Skeletal muscle satellite cell (primary cell): Measurements from ENCODE around the gene EFCAB14.
"Not testable (repeated sequence)": the region's sequence is repeated elsewhere in the genome, so short reads cannot be mapped to it uniquely, and the experiment has no call there.

Source experiments
- H3K27me3 ChIP-seq: 2 replicates; pipeline ENCODE4 v1.7.0; 2013; ENCODE audit warnings: low read length; ENCODE audit not compliant: control insufficient read depth, insufficient read depth
- H3K36me3 ChIP-seq: 2 replicates; pipeline ENCODE4 v1.7.0; 2013; ENCODE audit warnings: mild to moderate bottlenecking, control low read depth, low read length; ENCODE audit not compliant: insufficient read depth
- H3K4me1 ChIP-seq: 2 replicates; pipeline ENCODE4 v1.7.0; 2013; ENCODE audit warnings: low read length; ENCODE audit not compliant: control insufficient read depth, insufficient read depth
- H3K4me2 ChIP-seq: 2 replicates; pipeline ENCODE4 v1.7.0; 2013; ENCODE audit warnings: mild to moderate bottlenecking, low read length
- H3K4me3 ChIP-seq: 2 replicates; pipeline ENCODE4 v1.7.0; 2013; ENCODE audit warnings: low read length
- H3K9ac ChIP-seq: 2 replicates; pipeline ENCODE4 v1.7.0; 2013; ENCODE audit warnings: mild to moderate bottlenecking, low read depth, low read length, moderate library complexity
- H3K9me3 ChIP-seq: replicated peaks from 2 replicates; pipeline ENCODE4 v1.7.0; 2013; ENCODE audit warnings: mild to moderate bottlenecking, control low read depth, low read length

Gene EFCAB14

GRCh38 chr1:46721204-46721603 lies 2.3 kb upstream of the EFCAB14 start:
- H3K9ac ChIP-seq = no peak overlapping the region
- H3K4me2 ChIP-seq = no peak overlapping the region
- H3K36me3 ChIP-seq = no peaks in the 10 kb centered on the region
- H3K9me3 ChIP-seq = no peaks in the 10 kb centered on the region
- H3K27me3 ChIP-seq = peaks cover 18% of the 10 kb centered on the region
- H3K4me1 ChIP-seq = peaks cover 28% of the 10 kb centered on the region
- H3K4me3 ChIP-seq = no peak overlapping the region

- not testable (repeated sequence) for H3K9me3 ChIP-seq, H3K4me3 ChIP-seq, H3K36me3 ChIP-seq, H3K4me2 ChIP-seq, H3K9ac ChIP-seq
- Histone ChIP-seq H3K27me3 (peaks cover 18% of the 10 kb centered on the region), H3K4me1 (peaks cover 24% of the 10 kb centered on the region)
Measured at GRCh38 chr1:46720319-46720718, 1.4 kb upstream of the EFCAB14 start.

DNA sequence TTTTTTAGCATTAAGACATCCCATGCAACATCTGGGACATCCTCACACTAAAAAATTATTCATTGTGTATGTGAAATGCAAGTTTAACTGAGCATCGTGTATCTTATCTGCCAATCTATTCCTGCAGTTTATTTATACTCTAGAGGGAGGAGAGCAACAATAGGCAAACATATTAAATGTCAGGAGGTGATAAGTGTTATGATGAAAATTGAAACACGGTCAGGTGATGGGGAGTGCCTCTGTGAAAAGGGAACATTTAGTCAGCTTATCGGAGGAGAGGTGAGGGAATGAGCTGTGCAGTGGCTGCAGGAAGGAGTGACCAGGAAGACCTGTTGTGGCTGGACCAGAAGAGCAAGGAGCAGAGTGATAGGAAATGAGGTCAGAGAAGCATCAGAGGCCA lies 775 bp upstream of the EFCAB14 start:
- H3K36me3 ChIP-seq = peaks cover 9% of the 10 kb centered on the region
- H3K9me3 ChIP-seq = no peaks in the 10 kb centered on the region
- H3K27me3 ChIP-seq = peaks cover 18% of the 10 kb centered on the region
- peak overlapping the region; percentile 96 for H3K9ac ChIP-seq
- H3K4me3 ChIP-seq = peak overlapping the region; percentile 78
- peak overlapping the region; percentile 99 for H3K4me2 ChIP-seq
- H3K4me1 ChIP-seq = peaks cover 24% of the 10 kb centered on the region

- Histone ChIP-seq H3K4me3 (peak overlapping the region; percentile 78), H3K4me1 (peaks cover 24% of the 10 kb centered on the region), H3K9me3 (no peaks in the 10 kb centered on the region), H3K9ac (peak overlapping the region; percentile 96), H3K27me3 (peaks cover 12% of the 10 kb centered on the region), H3K36me3 (peaks cover 22% of the 10 kb centered on the region), H3K4me2 (peak overlapping the region; percentile 99)
Measured at GRCh38 chr1:46718340-46718726, 581 bp downstream of the EFCAB14 start.

DNA sequence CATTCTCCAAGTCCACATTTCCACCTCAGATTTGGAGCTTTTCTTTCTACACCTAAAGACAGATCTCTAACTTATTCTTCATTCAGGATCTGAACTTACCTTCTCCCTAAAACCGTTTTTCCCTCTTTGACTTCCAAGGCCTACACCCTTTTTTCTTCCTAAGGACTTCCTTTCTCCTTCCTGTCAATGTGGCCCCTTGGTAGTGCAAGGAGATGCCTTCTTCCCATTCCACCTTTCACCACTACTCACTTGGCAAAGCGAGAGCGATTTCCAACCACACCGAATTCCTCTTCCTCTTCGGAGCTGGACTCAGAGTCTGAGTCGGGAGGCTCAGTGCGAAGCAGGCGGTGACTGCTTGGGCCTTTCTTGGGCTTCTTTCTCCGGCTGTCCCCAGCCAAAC lies 1.3 kb downstream of the EFCAB14 start:
- peaks cover 24% of the 10 kb centered on the region for H3K4me1 ChIP-seq
- H3K27me3 ChIP-seq = peaks cover 8% of the 10 kb centered on the region
- H3K36me3 ChIP-seq = peaks cover 27% of the 10 kb centered on the region
- H3K4me2 ChIP-seq = peak overlapping the region; percentile 99
- no peaks in the 10 kb centered on the region for H3K9me3 ChIP-seq
- peak overlapping the region; percentile 78 for H3K4me3 ChIP-seq
- peak overlapping the region; percentile 96 for H3K9ac ChIP-seq

DNA sequence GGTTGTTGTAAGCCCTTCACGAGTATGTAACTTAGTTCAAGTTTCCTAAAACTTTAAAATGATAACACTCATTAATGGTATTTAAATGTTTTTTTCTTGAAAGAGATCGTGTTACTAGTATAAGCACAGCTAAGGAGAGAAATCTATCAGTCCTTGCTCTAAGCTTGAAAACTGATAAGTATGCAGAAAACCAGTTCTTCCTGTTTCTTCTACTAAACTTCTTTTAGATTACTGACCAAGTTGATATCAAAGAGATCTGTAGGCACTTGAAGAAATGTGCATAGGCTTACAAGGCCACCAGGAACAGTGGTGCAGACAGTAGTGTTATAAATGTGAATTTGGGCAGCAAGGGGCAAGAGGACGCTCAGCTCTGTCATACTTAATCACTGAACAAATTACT lies 3.9 kb downstream of the EFCAB14 start:
- H3K36me3 ChIP-seq = peaks cover 49% of the 10 kb centered on the region

GRCh38 chr1:46708121-46708520 lies 10.8 kb downstream of the EFCAB14 start:
- no peak overlapping the region for H3K4me3 ChIP-seq
- H3K27me3 ChIP-seq = no peaks in the 10 kb centered on the region
- H3K4me2 ChIP-seq = no peak overlapping the region
- no peaks in the 10 kb centered on the region for H3K9me3 ChIP-seq
- H3K36me3 ChIP-seq = peaks cover 76% of the 10 kb centered on the region
- peaks cover 7% of the 10 kb centered on the region for H3K4me1 ChIP-seq
- no peak overlapping the region for H3K9ac ChIP-seq

More for the DNA sequence above, 3.9 kb downstream of the EFCAB14 start:
- Histone ChIP-seq H3K9ac (no peak overlapping the region), H3K9me3 (no peaks in the 10 kb centered on the region), H3K4me2 (no peak overlapping the region), H3K4me1 (peaks cover 24% of the 10 kb centered on the region), H3K27me3 (no peaks in the 10 kb centered on the region), H3K4me3 (no peak overlapping the region)

DNA sequence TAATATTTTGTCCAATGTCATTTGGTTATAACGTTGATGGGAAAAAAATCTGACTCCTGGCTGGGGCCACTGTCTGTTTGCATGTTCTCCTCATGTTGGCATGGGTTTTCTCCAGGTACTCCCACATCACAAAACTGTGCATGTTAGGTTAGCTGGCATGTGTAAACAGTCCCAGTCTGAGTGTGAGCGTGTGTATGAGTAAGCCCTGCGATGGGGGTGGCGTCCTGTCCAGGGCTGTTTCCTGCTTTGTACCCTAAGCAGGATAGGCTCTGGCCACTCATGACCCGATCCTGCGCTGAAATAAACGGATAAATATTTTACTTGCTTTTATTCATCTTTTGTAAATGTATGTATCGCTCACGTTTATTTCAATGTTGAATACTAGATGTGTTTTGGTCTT lies 13.5 kb downstream of the EFCAB14 start:
- Histone ChIP-seq H3K36me3 (peaks cover 73% of the 10 kb centered on the region), H3K27me3 (no peaks in the 10 kb centered on the region), H3K9ac (no peak overlapping the region), H3K4me2 (no peak overlapping the region), H3K9me3 (no peaks in the 10 kb centered on the region), H3K4me1 (peaks cover 7% of the 10 kb centered on the region), H3K4me3 (no peak overlapping the region)

DNA sequence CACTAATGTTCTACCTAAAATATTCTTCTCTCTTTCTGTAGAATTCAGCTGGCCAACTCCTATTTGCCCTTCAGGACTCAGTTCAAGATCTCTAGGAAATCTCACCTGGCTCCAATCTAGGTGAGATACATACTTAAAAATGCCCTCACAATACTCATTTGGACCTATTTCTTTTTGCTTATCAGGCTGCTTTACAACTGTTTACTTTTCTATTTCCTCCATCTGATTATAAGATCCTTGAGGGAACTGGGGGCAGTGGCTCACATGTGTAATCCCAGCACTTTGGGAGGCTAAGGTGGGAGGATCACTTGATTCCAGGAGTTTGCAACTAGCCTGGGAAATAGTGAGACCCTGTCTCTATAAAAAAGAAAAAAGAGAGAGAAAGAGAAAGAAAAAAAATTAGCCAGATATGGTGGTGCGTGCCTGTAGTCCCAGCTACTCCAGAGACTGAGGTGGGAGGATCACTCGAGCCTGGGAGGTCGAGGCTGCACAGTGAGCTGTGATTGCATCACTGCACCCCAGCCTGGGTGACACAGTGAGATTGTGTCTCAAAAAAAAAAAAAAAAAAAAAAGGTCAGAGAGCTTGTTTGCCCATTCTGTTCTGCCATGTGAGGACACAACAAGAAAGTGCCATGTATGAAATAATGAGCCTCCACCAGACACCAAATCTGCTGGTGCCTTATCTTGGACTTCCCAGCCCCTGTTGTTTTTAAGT lies 14.8 kb downstream of the EFCAB14 start:
- H3K4me2 ChIP-seq = no peak overlapping the region
- H3K4me3 ChIP-seq = no peak overlapping the region
- no peaks in the 10 kb centered on the region for H3K27me3 ChIP-seq
- no peaks in the 10 kb centered on the region for H3K9me3 ChIP-seq
- H3K4me1 ChIP-seq = peaks cover 7% of the 10 kb centered on the region
- no peak overlapping the region for H3K9ac ChIP-seq
- H3K36me3 ChIP-seq = peaks cover 73% of the 10 kb centered on the region

GRCh38 chr1:46699666-46700065 lies 19.2 kb downstream of the EFCAB14 start:
- Histone ChIP-seq H3K4me3 (no peak overlapping the region), H3K4me1 (peaks cover 3% of the 10 kb centered on the region), H3K27me3 (no peaks in the 10 kb centered on the region), H3K36me3 (peaks cover 58% of the 10 kb centered on the region), H3K9ac (no peak overlapping the region), H3K9me3 (no peaks in the 10 kb centered on the region), H3K4me2 (no peak overlapping the region)

DNA sequence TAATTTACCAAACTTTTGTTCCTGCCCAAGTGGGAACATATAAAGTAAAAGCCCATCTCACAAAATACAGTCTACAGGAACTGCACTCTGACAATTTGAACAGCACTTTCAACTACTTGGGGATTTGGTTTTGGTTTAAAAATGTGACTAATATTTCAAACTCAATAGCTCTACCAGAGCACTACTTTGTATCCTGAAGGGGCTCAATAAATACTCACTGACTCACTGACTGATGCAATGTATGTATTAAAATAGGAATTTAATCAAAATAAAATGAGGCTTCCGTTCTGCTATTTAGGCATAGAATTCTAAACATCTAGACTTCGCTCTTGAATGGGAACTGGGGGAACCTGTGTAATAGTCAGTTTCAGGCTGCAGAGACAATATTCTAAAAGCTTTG lies 21.9 kb downstream of the EFCAB14 start:
- Histone ChIP-seq H3K9me3 (no peaks in the 10 kb centered on the region), H3K4me3 (no peak overlapping the region), H3K36me3 (peaks cover 40% of the 10 kb centered on the region), H3K27me3 (no peaks in the 10 kb centered on the region), H3K4me1 (peaks cover 3% of the 10 kb centered on the region), H3K4me2 (no peak overlapping the region), H3K9ac (no peak overlapping the region)

- H3K36me3 ChIP-seq = peaks cover 52% of the 10 kb centered on the region
- H3K4me1 ChIP-seq, H3K27me3 ChIP-seq, H3K9ac ChIP-seq, H3K4me3 ChIP-seq, H3K9me3 ChIP-seq, H3K4me2 ChIP-seq: not testable (repeated sequence)
Measured at GRCh38 chr1:46694676-46695075, 24.2 kb downstream of the EFCAB14 start.
